ENCODE data around the gene HECTD4. TPM values are rescaled to one million over a fixed set of nuclear protein-coding genes. Genes with fewer than 3 reads are reported as not detected.

The HECTD4 gene
- total RNA-seq, 2 donors from 2014 or later = 46.6 to 48.2 TPM

DNA sequence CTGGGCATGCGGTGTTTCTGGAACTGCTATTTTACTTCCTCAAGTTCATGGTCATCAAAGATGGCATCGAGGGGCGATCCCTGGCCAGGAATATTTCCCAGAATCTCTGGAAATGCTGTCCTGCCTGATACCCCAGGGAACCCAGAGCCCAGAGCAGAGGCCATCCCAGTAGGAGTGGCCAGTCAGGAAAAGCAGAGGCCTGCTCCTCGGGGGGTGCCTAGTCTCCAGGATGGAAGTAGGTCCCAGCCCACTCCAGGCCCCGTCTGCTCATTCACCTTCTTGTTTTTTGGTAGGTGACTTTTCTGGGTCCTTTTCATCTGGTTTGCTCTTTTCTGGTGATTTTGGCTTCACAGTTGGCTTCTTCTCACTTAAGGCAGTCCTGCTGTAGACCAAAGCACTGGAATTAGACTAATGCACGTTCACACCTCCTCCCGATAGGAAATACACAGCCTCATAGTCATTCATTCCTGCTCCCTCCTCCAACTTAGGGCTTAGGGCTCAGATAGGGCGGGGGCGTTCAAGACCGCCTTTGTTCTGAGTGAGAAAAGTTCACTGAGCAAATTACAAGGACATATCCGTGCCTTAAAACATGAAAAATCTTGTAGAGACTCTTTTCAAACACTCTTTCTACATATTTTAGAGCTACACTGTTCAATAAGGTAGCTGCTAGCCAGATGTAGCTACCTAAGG, 205.8 kb downstream of the HECTD4 start:
- no peaks in the 10 kb centered on the region for H3K27me3 Mint-ChIP-seq (ENCODE audit: insufficient read depth)
- no peak overlapping the region for H3K4me3 Mint-ChIP-seq
- Histone ChIP-seq H3K4me1 (ENCODE audit: control insufficient read depth, insufficient read depth, low read length) (no peaks in the 10 kb centered on the region), H3K4me3 (ENCODE audit: low read length) (no peak overlapping the region), H3K27me3 (ENCODE audit: control insufficient read depth, insufficient read depth, low read length, poor library complexity, severe bottlenecking) (no peaks in the 10 kb centered on the region), H3K36me3 (ENCODE audit: control insufficient read depth, insufficient read depth, low read length) (peaks cover 60% of the 10 kb centered on the region), H3K9me3 (ENCODE audit: control insufficient read depth, low read length) (no peaks in the 10 kb centered on the region), H3K27ac (ENCODE audit: low read depth, low read length) (no peak overlapping the region), H3K9ac (ENCODE audit: extremely low read depth, low read length, poor library complexity, severe bottlenecking) (no peak overlapping the region)
- DNase-seq = no peak
- no peaks in the 10 kb centered on the region for H3K9me3 Mint-ChIP-seq
- WGBS, 2 experiments (ENCODE audit: insufficient coverage in 1 of 2, insufficient read length in 1 of 2) = 88 to 93% methylated on average over 8 to 11 of the region's 11 CpGs
- peak overlapping the region; percentile 64 for H3K27ac Mint-ChIP-seq
- TF ChIP-seq, protein P1, sequence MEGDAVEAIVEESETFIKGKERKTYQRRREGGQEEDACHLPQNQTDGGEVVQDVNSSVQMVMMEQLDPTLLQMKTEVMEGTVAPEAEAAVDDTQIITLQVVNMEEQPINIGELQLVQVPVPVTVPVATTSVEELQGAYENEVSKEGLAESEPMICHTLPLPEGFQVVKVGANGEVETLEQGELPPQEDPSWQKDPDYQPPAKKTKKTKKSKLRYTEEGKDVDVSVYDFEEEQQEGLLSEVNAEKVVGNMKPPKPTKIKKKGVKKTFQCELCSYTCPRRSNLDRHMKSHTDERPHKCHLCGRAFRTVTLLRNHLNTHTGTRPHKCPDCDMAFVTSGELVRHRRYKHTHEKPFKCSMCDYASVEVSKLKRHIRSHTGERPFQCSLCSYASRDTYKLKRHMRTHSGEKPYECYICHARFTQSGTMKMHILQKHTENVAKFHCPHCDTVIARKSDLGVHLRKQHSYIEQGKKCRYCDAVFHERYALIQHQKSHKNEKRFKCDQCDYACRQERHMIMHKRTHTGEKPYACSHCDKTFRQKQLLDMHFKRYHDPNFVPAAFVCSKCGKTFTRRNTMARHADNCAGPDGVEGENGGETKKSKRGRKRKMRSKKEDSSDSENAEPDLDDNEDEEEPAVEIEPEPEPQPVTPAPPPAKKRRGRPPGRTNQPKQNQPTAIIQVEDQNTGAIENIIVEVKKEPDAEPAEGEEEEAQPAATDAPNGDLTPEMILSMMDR (conservative IDR thresholded peaks at IDR 0.05) = no peak
- H3K4me1 Mint-ChIP-seq = no peaks in the 10 kb centered on the region
- H3K36me3 Mint-ChIP-seq (ENCODE audit: low read depth) = peaks cover 65% of the 10 kb centered on the region

DNA sequence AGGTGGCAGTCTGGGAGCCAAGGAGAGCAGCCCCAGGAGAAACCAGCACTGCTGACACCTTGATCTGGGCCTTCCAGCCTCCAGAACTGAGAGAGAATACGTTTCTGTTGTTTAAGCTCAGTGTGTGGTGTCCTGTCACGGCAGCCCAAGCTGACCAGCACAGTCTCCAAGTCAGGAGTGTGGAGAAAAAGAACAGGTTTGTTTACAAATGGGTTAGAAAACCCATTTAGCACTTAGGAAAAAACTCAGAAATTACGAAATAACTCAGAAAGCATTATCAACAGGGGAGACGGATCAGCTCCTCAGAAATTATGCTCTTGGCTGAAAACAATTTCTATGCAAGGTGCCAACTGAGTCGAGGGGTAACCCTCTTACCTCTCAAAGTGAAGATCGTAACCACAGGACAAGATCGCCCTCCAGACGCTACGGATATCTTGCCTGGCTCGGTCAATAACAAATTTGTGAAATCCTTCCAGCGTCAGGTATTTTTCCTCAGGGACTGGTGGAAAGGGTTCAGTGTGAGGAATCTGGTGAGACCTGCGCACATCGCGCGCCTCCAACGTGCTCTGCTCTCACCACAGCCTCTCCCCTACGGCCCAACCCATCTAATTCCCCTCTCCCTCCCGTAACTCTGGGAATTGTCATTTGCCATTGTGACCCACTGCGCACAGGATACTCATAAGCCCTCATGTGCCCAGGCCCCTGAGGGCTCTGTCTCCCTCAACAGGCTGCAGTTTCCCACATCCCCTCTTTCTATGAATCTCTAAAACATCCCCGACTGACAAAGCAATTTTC, 206.7 kb downstream of the HECTD4 start:
- TF ChIP-seq, protein P1 (conservative IDR thresholded peaks at IDR 0.05) = no peak
- WGBS, 2 experiments (ENCODE audit: insufficient coverage in 1 of 2, insufficient read length in 1 of 2) = 95 to 99% methylated on average over 14 to 20 of the region's 20 CpGs
- Histone ChIP-seq H3K4me3 (ENCODE audit: low read length) (no peak overlapping the region), H3K4me1 (ENCODE audit: control insufficient read depth, insufficient read depth, low read length) (no peaks in the 10 kb centered on the region), H3K27ac (ENCODE audit: low read depth, low read length) (no peak overlapping the region), H3K36me3 (ENCODE audit: control insufficient read depth, insufficient read depth, low read length) (peaks cover 60% of the 10 kb centered on the region), H3K27me3 (ENCODE audit: control insufficient read depth, insufficient read depth, low read length, poor library complexity, severe bottlenecking) (no peaks in the 10 kb centered on the region), H3K9me3 (ENCODE audit: control insufficient read depth, low read length) (no peaks in the 10 kb centered on the region), H3K9ac (ENCODE audit: extremely low read depth, low read length, poor library complexity, severe bottlenecking) (no peak overlapping the region)
- H3K36me3 Mint-ChIP-seq (ENCODE audit: low read depth) = peaks cover 65% of the 10 kb centered on the region
- H3K4me3 Mint-ChIP-seq = no peak overlapping the region
- H3K4me1 Mint-ChIP-seq = no peaks in the 10 kb centered on the region
- no peak for DNase-seq
- H3K27ac Mint-ChIP-seq = peak overlapping the region; percentile 46
- no peaks in the 10 kb centered on the region for H3K9me3 Mint-ChIP-seq
- no peaks in the 10 kb centered on the region for H3K27me3 Mint-ChIP-seq (ENCODE audit: insufficient read depth)

GRCh38 chr12:112172556-112173324, 209.5 kb downstream of the HECTD4 start:
- no peak for DNase-seq
- Histone ChIP-seq H3K27me3 (ENCODE audit: control insufficient read depth, insufficient read depth, low read length, poor library complexity, severe bottlenecking) (no peaks in the 10 kb centered on the region), H3K9ac (ENCODE audit: extremely low read depth, low read length, poor library complexity, severe bottlenecking) (no peak overlapping the region), H3K4me3 (ENCODE audit: low read length) (no peak overlapping the region), H3K9me3 (ENCODE audit: control insufficient read depth, low read length) (no peaks in the 10 kb centered on the region), H3K4me1 (ENCODE audit: control insufficient read depth, insufficient read depth, low read length) (no peaks in the 10 kb centered on the region), H3K36me3 (ENCODE audit: control insufficient read depth, insufficient read depth, low read length) (peaks cover 47% of the 10 kb centered on the region), H3K27ac (ENCODE audit: low read depth, low read length) (no peak overlapping the region)
- TF ChIP-seq, protein P1 (conservative IDR thresholded peaks at IDR 0.05) = no peak
- Mint-ChIP-seq H3K27ac (no peak overlapping the region), H3K36me3 (ENCODE audit: low read depth) (peaks cover 51% of the 10 kb centered on the region), H3K9me3 (no peaks in the 10 kb centered on the region), H3K4me1 (no peaks in the 10 kb centered on the region), H3K4me3 (no peak overlapping the region), H3K27me3 (ENCODE audit: insufficient read depth) (no peaks in the 10 kb centered on the region)
- WGBS, 2 experiments (ENCODE audit: insufficient coverage in 1 of 2, insufficient read length in 1 of 2) = 95% methylated on average over 13 to 21 of the region's 21 CpGs

Data from endodermal cell (in vitro differentiated cells).